Stimulated activated naive CD8-positive, alpha-beta T cell treated with anti-CD3 and anti-CD28 coated beads, Interleukin-15, Interleukin-2, amounts not matched to agents 100 ng/mL and 50 ng/mL, for 24 hours (primary cell): ENCODE results near the gene BCR.
"Not testable (repeated sequence)": the region's sequence is repeated elsewhere in the genome, so short reads cannot be mapped to it uniquely, and the experiment has no call there.

ENCODE experiments used
- H3K27ac Mint-ChIP-seq: one replicate; pipeline ENCODE4 v1.8.0; 2021; ENCODE audit warnings: mild to moderate bottlenecking, mixed read lengths
- H3K27me3 Mint-ChIP-seq: one replicate; pipeline ENCODE4 v1.8.0; 2021; ENCODE audit warnings: mixed read lengths
- H3K36me3 Mint-ChIP-seq: one replicate; pipeline ENCODE4 v1.8.0; 2021; ENCODE audit warnings: low read depth, mixed read lengths
- H3K4me1 Mint-ChIP-seq: one replicate; pipeline ENCODE4 v1.8.0; 2021; ENCODE audit warnings: low read depth, mixed read lengths
- H3K4me3 Mint-ChIP-seq: one replicate; pipeline ENCODE4 v1.8.0; 2021; ENCODE audit warnings: mild to moderate bottlenecking, mixed read lengths
- H3K9me3 Mint-ChIP-seq: one replicate; pipeline ENCODE4 v1.8.0; 2021; ENCODE audit warnings: mixed read lengths

Gene BCR

GRCh38 chr22:23294221-23294620 is 113.9 kb downstream of the BCR start:
- Mint-ChIP-seq H3K4me1 (no peaks in the 10 kb centered on the region), H3K27ac (no peak overlapping the region), H3K27me3 (no peaks in the 10 kb centered on the region), H3K4me3 (no peak overlapping the region), H3K9me3 (no peaks in the 10 kb centered on the region), H3K36me3 (peaks cover 50% of the 10 kb centered on the region)

GRCh38 chr22:23300476-23300875 is 120.2 kb downstream of the BCR start:
- Mint-ChIP-seq H3K27me3 (no peaks in the 10 kb centered on the region), H3K9me3 (no peaks in the 10 kb centered on the region), H3K36me3 (peaks cover 38% of the 10 kb centered on the region), H3K4me1 (no peaks in the 10 kb centered on the region), H3K4me3 (no peak overlapping the region), H3K27ac (no peak overlapping the region)

DNA sequence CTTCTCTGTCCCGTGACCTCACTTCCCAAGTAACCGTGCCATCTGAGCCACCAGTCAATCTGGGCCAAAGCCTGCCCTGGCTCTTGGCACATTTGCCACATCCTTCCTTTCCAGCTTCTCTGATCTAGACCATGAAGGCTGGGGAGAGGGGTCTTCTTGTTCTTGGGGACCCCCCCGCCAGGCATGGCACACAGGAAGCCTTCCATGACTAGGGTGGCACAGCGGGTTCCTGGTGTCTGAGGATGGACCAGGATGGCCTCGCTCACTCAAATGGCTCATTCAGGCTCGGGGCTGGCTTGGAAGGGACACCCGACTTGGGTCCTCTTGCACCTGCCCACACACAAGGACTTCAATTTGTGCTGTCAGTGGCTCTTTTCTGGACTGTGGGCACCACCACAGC is 121.3 kb downstream of the BCR start:
- Mint-ChIP-seq H3K4me1 (no peaks in the 10 kb centered on the region), H3K9me3 (no peaks in the 10 kb centered on the region), H3K36me3 (peaks cover 38% of the 10 kb centered on the region), H3K27ac (no peak overlapping the region), H3K27me3 (no peaks in the 10 kb centered on the region), H3K4me3 (no peak overlapping the region)

DNA sequence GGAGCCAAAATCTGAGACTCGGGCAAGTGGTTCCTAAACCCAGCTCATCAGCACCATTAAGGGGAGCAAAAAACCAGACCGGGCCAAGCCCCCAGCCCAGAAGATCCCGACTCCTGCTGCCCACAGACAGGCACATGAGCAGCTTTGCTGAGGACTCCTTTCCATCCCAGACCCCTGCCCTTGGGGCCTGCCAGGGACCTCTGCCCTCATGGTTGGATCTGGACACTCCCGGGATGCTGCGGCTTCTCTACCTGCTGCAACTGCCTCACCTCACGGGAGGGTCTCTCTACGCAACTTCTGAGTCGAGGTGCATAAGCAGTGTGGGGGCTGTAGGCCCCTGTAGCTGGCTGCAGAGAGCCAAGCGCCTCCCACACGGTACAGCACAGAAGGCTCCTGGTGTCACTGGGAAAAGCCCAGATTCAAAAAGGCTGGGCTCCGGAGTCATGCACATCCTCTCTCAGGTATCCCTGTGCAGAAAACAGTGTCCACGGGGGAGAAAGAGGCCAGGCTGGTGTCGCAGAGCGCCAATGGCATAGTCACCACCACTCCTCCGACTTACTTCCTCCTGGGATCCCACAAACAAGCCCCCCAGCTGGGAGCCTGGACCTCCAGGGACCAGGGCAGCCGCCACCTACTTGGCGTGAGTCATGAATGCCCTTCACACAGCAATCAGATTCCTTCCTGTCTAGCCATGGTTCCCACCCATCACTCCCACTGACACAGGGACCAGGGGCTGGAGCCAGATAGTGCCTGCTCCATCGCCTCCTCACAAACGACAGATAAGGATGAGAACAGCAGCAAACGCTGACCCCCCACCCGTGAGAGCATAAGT is 122.1 kb downstream of the BCR start:
- Mint-ChIP-seq H3K27me3 (no peaks in the 10 kb centered on the region), H3K9me3 (no peaks in the 10 kb centered on the region), H3K4me3 (no peak overlapping the region), H3K36me3 (peaks cover 33% of the 10 kb centered on the region), H3K27ac (no peak overlapping the region), H3K4me1 (no peaks in the 10 kb centered on the region)

- no peak overlapping the region for H3K4me3 Mint-ChIP-seq
- no peaks in the 10 kb centered on the region for H3K27me3 Mint-ChIP-seq
- peaks cover 24% of the 10 kb centered on the region for H3K36me3 Mint-ChIP-seq
- H3K27ac Mint-ChIP-seq = no peak overlapping the region
- no peaks in the 10 kb centered on the region for H3K4me1 Mint-ChIP-seq
- no peaks in the 10 kb centered on the region for H3K9me3 Mint-ChIP-seq
These were observed 125.1 kb downstream of the BCR start for GRCh38 chr22:23305321-23305910.

DNA sequence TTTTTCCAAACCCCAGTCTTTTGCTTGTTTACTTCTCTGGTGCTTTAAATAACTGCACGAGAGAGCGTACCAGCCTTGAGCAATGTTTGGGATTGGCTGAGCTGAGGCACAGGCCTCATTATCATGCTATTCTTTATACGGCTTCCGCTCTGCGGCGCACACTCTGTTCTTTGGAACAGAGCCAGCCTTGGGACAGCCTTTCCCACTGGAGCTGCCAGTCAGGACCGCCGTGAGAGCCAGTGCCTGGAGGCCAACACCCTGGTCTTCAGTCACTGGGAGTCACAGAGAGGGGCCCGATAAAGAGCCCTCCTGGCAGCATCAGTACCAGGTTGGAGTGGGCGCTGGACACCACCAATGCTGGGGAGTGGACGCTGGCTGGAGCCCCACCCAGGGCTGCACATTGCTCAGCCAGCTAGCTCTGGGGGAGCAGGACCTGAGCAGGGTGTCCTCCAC is 125.6 kb downstream of the BCR start:
- Mint-ChIP-seq H3K27me3 (no peaks in the 10 kb centered on the region), H3K4me1 (no peaks in the 10 kb centered on the region), H3K27ac (no peak overlapping the region), H3K36me3 (peaks cover 20% of the 10 kb centered on the region), H3K4me3 (no peak overlapping the region), H3K9me3 (no peaks in the 10 kb centered on the region)

DNA sequence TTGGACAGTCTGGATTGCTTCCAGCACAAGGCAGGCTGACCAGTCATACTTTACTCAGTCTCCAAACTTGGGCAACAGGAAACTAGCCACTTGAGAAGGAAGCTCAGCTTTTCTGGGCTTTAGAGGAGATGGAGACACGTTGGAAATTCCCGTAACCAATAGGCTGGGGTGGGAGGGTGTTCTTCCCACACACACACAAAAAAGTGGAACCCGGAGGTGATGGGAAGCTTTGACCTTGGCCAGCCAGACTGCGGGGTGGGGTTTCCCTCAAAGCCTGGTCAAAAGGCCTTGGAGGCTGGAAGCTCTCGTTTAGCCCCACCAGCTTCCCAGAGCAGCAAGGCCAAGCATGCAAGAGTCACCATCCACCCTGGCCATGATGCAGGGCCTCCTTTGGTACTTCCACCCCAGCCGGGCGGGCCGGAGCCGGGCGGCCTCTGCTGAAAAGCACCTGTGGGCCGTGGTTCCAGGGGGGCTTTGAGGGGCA is 126.2 kb downstream of the BCR start:
- H3K9me3 Mint-ChIP-seq = no peaks in the 10 kb centered on the region
- no peaks in the 10 kb centered on the region for H3K4me1 Mint-ChIP-seq

GRCh38 chr22:23306926-23307325 is 126.6 kb downstream of the BCR start:
- Mint-ChIP-seq H3K27ac (no peak overlapping the region), H3K4me1 (no peaks in the 10 kb centered on the region), H3K27me3 (no peaks in the 10 kb centered on the region), H3K36me3 (peaks cover 13% of the 10 kb centered on the region), H3K4me3 (no peak overlapping the region), H3K9me3 (no peaks in the 10 kb centered on the region)

More for the DNA sequence above, 126.2 kb downstream of the BCR start:
- Mint-ChIP-seq H3K36me3 (peaks cover 14% of the 10 kb centered on the region), H3K27ac (no peak overlapping the region), H3K4me3 (no peak overlapping the region), H3K27me3 (no peaks in the 10 kb centered on the region)

DNA sequence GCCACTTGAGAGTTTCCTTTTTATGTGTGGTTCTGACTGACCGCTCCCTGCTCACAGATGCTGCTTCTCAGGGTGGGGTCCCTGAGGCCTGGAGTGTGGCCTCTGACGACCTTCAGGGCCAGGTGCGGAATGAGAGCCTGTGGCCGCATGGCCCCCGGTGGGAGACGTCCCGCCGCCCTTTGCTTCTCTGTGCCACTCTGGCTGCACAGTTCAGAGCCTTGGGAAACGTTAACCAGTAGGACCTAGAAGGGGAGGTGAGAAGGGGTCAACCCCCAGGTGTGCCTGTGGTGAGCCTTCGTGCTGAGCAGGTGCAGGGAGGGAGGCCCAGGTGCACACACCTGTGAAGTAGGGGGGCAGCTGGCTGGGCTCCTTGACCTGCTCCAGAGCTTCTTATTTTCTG is 127.2 kb downstream of the BCR start:
- peaks cover 13% of the 10 kb centered on the region for H3K36me3 Mint-ChIP-seq
- H3K27me3 Mint-ChIP-seq, H3K4me1 Mint-ChIP-seq, H3K27ac Mint-ChIP-seq, H3K4me3 Mint-ChIP-seq, H3K9me3 Mint-ChIP-seq: not testable (repeated sequence)

DNA sequence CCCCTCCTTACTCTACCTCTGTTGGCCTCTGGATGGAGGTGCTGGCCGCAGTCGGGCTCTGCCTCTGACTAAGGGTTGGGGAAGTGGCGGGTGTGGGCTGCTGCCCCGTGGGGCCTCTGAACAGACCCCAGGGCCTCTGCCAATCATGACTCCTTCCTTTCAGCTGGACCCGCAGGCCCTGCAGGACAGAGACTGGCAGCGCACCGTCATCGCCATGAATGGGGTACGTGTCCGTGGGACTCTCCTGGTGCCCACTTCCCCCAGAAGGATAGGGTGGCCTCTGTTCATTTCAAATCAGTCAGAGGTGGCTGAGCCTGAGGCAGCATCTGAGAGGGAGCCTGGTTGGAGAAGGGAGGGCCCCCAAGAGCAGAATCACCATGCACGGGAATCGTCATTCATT is 129.0 kb downstream of the BCR start:
- not testable (repeated sequence) for H3K27ac Mint-ChIP-seq, H3K9me3 Mint-ChIP-seq, H3K4me1 Mint-ChIP-seq, H3K4me3 Mint-ChIP-seq, H3K36me3 Mint-ChIP-seq, H3K27me3 Mint-ChIP-seq

GRCh38 chr22:23310443-23311097 is 130.3 kb downstream of the BCR start:
- H3K27ac Mint-ChIP-seq, H3K4me1 Mint-ChIP-seq, H3K36me3 Mint-ChIP-seq, H3K4me3 Mint-ChIP-seq, H3K9me3 Mint-ChIP-seq, H3K27me3 Mint-ChIP-seq: not testable (repeated sequence)

DNA sequence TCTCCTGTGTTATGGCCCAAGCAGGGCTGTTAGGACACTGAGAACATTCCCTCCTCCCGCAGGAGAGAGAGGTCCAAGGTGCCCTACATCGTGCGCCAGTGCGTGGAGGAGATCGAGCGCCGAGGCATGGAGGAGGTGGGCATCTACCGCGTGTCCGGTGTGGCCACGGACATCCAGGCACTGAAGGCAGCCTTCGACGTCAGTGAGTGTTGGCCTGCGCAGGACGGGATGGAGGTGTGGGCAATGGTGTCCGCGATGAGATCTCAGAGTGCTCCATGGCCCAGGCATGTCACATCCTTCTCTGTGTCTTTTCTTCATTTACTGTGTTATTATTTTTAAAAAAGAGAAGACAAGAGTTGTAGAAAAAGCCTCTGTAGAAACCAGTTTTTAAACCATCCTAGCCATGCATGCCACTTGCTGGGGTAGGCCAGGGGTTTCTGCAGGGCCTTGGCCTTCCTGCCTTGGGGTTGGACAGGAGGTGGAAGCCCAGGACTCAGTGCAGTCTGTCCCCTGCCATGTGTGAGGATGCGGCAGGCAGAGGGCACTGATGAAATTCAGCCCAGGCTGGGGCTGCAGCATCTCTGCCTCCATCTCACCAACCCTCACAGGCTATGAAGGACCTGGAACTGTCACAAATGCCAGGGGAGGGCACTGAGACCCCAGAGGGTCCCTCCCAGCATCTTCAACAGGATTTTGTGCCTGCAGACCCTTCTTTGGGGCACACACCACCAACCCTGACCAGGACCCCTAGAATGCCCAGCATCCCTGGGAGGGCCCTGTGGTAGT is 131.5 kb downstream of the BCR start:
- H3K4me1 Mint-ChIP-seq, H3K27ac Mint-ChIP-seq, H3K27me3 Mint-ChIP-seq, H3K36me3 Mint-ChIP-seq, H3K4me3 Mint-ChIP-seq, H3K9me3 Mint-ChIP-seq: not testable (repeated sequence)

- Mint-ChIP-seq H3K27ac (no peak overlapping the region), H3K36me3 (peaks cover 9% of the 10 kb centered on the region), H3K4me1 (no peaks in the 10 kb centered on the region), H3K27me3 (no peaks in the 10 kb centered on the region), H3K4me3 (no peak overlapping the region), H3K9me3 (no peaks in the 10 kb centered on the region)
These were observed 133.7 kb downstream of the BCR start for GRCh38 chr22:23313791-23314567.

- Mint-ChIP-seq H3K36me3 (peaks cover 9% of the 10 kb centered on the region), H3K4me1 (no peaks in the 10 kb centered on the region), H3K9me3 (no peaks in the 10 kb centered on the region), H3K27ac (no peak overlapping the region), H3K4me3 (no peak overlapping the region), H3K27me3 (no peaks in the 10 kb centered on the region)
These were observed 135.1 kb downstream of the BCR start for GRCh38 chr22:23315341-23315917.
